HEK293 (cell line): ENCODE data around the gene NSG1.

Experiments used
- ELK4 ChIP-seq: IDR thresholded peaks from 2 replicates; pipeline ENCODE4 v1.6.1; 2011; ENCODE audit warnings: mild to moderate bottlenecking, low read depth, low read length, borderline replicate concordance
- REST ChIP-seq: fragments of 450-650 bp; formaldehyde crosslinking; IDR thresholded peaks from 2 replicates; pipeline ENCODE4 v1.5.1; 2016; ENCODE audit warnings: missing biosample characterization, missing genetic modification characterization
- TRIM28 ChIP-seq: IDR thresholded peaks from 2 replicates; pipeline ENCODE4 v1.6.1; 2011; ENCODE audit warnings: low read length, control low read depth, borderline replicate concordance
- ZFP41 ChIP-seq: fragments of 450-650 bp; formaldehyde crosslinking; IDR thresholded peaks from 2 replicates; pipeline ENCODE4 v1.5.1; 2016; ENCODE audit warnings: missing biosample characterization, missing genetic modification characterization, borderline replicate concordance
- ZNF18 ChIP-seq: fragments of 450-650 bp; formaldehyde crosslinking; IDR thresholded peaks from 2 replicates; pipeline ENCODE4 v1.5.1; 2016; ENCODE audit warnings: missing biosample characterization, missing genetic modification characterization
- ZNF23 ChIP-seq: fragments of 450-650 bp; formaldehyde crosslinking; IDR thresholded peaks from 2 replicates; pipeline ENCODE4 v1.5.1; 2016; ENCODE audit warnings: missing biosample characterization, missing genetic modification characterization, borderline replicate concordance
- ZNF350 ChIP-seq: fragments of 450-650 bp; formaldehyde crosslinking; IDR thresholded peaks from 2 replicates; pipeline ENCODE4 v1.5.0; 2017; ENCODE audit warnings: missing biosample characterization, mild to moderate bottlenecking, missing genetic modification characterization
- ZNF529 ChIP-seq: fragments of 450-650 bp; formaldehyde crosslinking; IDR thresholded peaks from 2 replicates; pipeline ENCODE4 v1.5.1; 2017; ENCODE audit warnings: missing genetic modification characterization, missing biosample characterization; ENCODE audit not compliant: insufficient replicate concordance
- ZNF707 ChIP-seq: fragments of 450-650 bp; formaldehyde crosslinking; IDR thresholded peaks from 2 replicates; pipeline ENCODE4 v1.5.1; 2016; ENCODE audit warnings: missing biosample characterization, missing genetic modification characterization
- ZNF777 ChIP-seq: fragments of 450-650 bp; formaldehyde crosslinking; IDR thresholded peaks from 2 replicates; pipeline ENCODE4 v1.5.1; 2017; ENCODE audit warnings: missing biosample characterization, missing genetic modification characterization, borderline replicate concordance
- TF ChIP-seq, protein P1 (sequence below): fragments of 450-650 bp; formaldehyde crosslinking; IDR thresholded peaks from 2 replicates; pipeline ENCODE4 v1.5.1; 2016; ENCODE audit warnings: missing biosample characterization, missing genetic modification characterization

- TF ChIP-seq TRIM28: no peak
- TF ChIP-seq ZNF23: no peak
- no peak for TF ChIP-seq REST (tag by site-specific recombination)
- TF ChIP-seq, protein P1, sequence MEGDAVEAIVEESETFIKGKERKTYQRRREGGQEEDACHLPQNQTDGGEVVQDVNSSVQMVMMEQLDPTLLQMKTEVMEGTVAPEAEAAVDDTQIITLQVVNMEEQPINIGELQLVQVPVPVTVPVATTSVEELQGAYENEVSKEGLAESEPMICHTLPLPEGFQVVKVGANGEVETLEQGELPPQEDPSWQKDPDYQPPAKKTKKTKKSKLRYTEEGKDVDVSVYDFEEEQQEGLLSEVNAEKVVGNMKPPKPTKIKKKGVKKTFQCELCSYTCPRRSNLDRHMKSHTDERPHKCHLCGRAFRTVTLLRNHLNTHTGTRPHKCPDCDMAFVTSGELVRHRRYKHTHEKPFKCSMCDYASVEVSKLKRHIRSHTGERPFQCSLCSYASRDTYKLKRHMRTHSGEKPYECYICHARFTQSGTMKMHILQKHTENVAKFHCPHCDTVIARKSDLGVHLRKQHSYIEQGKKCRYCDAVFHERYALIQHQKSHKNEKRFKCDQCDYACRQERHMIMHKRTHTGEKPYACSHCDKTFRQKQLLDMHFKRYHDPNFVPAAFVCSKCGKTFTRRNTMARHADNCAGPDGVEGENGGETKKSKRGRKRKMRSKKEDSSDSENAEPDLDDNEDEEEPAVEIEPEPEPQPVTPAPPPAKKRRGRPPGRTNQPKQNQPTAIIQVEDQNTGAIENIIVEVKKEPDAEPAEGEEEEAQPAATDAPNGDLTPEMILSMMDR (tag by site-specific recombination): no peak
- no peak for TF ChIP-seq ZNF707
- no peak for TF ChIP-seq ZNF350 (tag by site-specific recombination)
- no peak for TF ChIP-seq ELK4
- no peak for TF ChIP-seq ZFP41 (tag by site-specific recombination)
- no peak for TF ChIP-seq ZNF777 (tag by site-specific recombination)
- no peak for TF ChIP-seq ZNF529 (tag by site-specific recombination)
- TF ChIP-seq ZNF18 (tag by site-specific recombination): no peak
These were observed 29.2 kb downstream of the NSG1 start for GRCh38 chr4:4415806-4416805.
